Epithelial cell of proximal tubule (primary cell): ENCODE measurements around the gene HCFC2. TPM values are rescaled to one million over a fixed set of nuclear protein-coding genes. Genes with fewer than 3 reads are reported as not detected.

ENCODE experiments used
- DNase-seq: peaks from one replicate; pipeline ENCODE4 v3.0.0-alpha.2; 2011; ENCODE audit warnings: low read depth
- H3K4me3 ChIP-seq: 2 replicates; pipeline ENCODE4 v1.5.1; 2011; ENCODE audit warnings: low read depth, mild to moderate bottlenecking, low read length
- CTCF ChIP-seq: conservative IDR thresholded peaks from 2 replicates; pipeline ENCODE4 v1.5.1; 2012; ENCODE audit warnings: low read depth, mild to moderate bottlenecking, low read length
- total RNA-seq: library from RNA; depleted of rRNA; stranded (reverse); fragments of >200 nt; gene quantifications from 2 replicates; pipeline ENCODE4 v1.2.3, GENCODE V29; 2015

The HCFC2 gene
- total RNA-seq, 1 donor from 2014 or later, result 6.1 TPM

- no peak for DNase-seq
- H3K4me3 ChIP-seq, result no peak overlapping the region
- TF ChIP-seq CTCF, result no peak
Observed at GRCh38 chr12:104143002-104143401, 78.7 kb downstream of the HCFC2 start.

GRCh38 chr12:104143918-104144317 lies 79.6 kb downstream of the HCFC2 start:
- TF ChIP-seq CTCF, result no peak

GRCh38 chr12:104147346-104147745 lies 83.0 kb downstream of the HCFC2 start:
- no peak overlapping the region for H3K4me3 ChIP-seq
- DNase-seq, result no peak
- TF ChIP-seq CTCF, result no peak

More at GRCh38 chr12:104143918-104144317, 79.6 kb downstream of the HCFC2 start:
- H3K4me3 ChIP-seq, result no peak overlapping the region
- DNase-seq, result no peak

GRCh38 chr12:104150416-104150815 lies 86.1 kb downstream of the HCFC2 start:
- no peak for TF ChIP-seq CTCF
- DNase-seq, result no peak

GRCh38 chr12:104152685-104153241 lies 88.4 kb downstream of the HCFC2 start:
- TF ChIP-seq CTCF, result no peak
- no peak for DNase-seq
- no peak overlapping the region for H3K4me3 ChIP-seq

More at GRCh38 chr12:104150416-104150815, 86.1 kb downstream of the HCFC2 start:
- H3K4me3 ChIP-seq, result no peak overlapping the region

GRCh38 chr12:104154286-104154685 lies 90.0 kb downstream of the HCFC2 start:
- TF ChIP-seq CTCF, result no peak
- DNase-seq, result no peak
- H3K4me3 ChIP-seq, result no peak overlapping the region

- H3K4me3 ChIP-seq, result no peak overlapping the region
- no peak for DNase-seq
- TF ChIP-seq CTCF, result no peak
Observed at GRCh38 chr12:104154806-104155205, 90.5 kb downstream of the HCFC2 start.
